Loucy (cell line): ENCODE results near the gene AGBL1.

Source experiments
- H2AFZ ChIP-seq: fragments of 200-600 bp; sonication (generic); 2 replicates; pipeline ENCODE4 v1.6.0; 2016; ENCODE audit warnings: antibody characterized with exemption, mild to moderate bottlenecking, low read length, moderate library complexity
- H3F3A ChIP-seq: fragments of 200-600 bp; 2 replicates; pipeline ENCODE4 v1.6.0; 2016; ENCODE audit warnings: antibody characterized with exemption, low read depth, mild to moderate bottlenecking
- H3K27me3 ChIP-seq: fragments of 200-600 bp; sonication (generic); 2 replicates; pipeline ENCODE4 v1.6.1; 2014; ENCODE audit warnings: low read length, mild to moderate bottlenecking; ENCODE audit not compliant: insufficient read depth, poor library complexity, severe bottlenecking
- H3K36me3 ChIP-seq: fragments of 200-600 bp; sonication (generic); 2 replicates; pipeline ENCODE4 v1.6.1; 2016; ENCODE audit warnings: low read length; ENCODE audit not compliant: insufficient read depth
- H3K4me1 ChIP-seq: fragments of 200-600 bp; sonication (generic); 2 replicates; pipeline ENCODE4 v1.5.1; 2014; ENCODE audit warnings: low read length, mild to moderate bottlenecking; ENCODE audit not compliant: insufficient read depth, poor library complexity, severe bottlenecking
- H3K4me2 ChIP-seq: fragments of 200-600 bp; sonication (generic); 2 replicates; pipeline ENCODE4 v1.6.0; 2014; ENCODE audit warnings: antibody characterized with exemption, low read length, low read depth, mild to moderate bottlenecking; ENCODE audit not compliant: poor library complexity, severe bottlenecking
- H3K4me3 ChIP-seq: fragments of 200-600 bp; sonication (generic); 2 replicates; pipeline ENCODE4 v1.5.1; 2014; ENCODE audit warnings: low read length, mild to moderate bottlenecking, mixed read lengths; ENCODE audit not compliant: poor library complexity, severe bottlenecking
- H3K79me2 ChIP-seq: fragments of 200-600 bp; sonication (generic); 2 replicates; pipeline ENCODE4 v1.6.1; 2014; ENCODE audit warnings: low read length; ENCODE audit not compliant: insufficient read depth
- H3K9ac ChIP-seq: fragments of 200-600 bp; sonication (generic); 2 replicates; pipeline ENCODE4 v1.6.0; 2014; ENCODE audit warnings: mild to moderate bottlenecking, low read depth, low read length, moderate library complexity; ENCODE audit not compliant: poor library complexity, severe bottlenecking
- H3K9me2 ChIP-seq: fragments of 200-600 bp; sonication (generic); replicated peaks from 2 replicates; pipeline ENCODE4 v1.6.1; 2016; ENCODE audit warnings: low read depth, low read length, mixed read lengths
- H3K9me3 ChIP-seq: fragments of 200-600 bp; sonication (generic); 2 replicates; pipeline ENCODE4 v1.6.1; 2014; ENCODE audit warnings: mild to moderate bottlenecking, antibody characterized with exemption, low read length, low read depth; ENCODE audit not compliant: insufficient read depth
- H4K20me1 ChIP-seq: fragments of 200-600 bp; sonication (generic); 2 replicates; pipeline ENCODE4 v1.6.0; 2014; ENCODE audit warnings: antibody characterized with exemption, low read length, mild to moderate bottlenecking; ENCODE audit not compliant: insufficient read depth, poor library complexity, severe bottlenecking
- EZH2phosphoT487 ChIP-seq: fragments of 200-600 bp; IDR thresholded peaks from 2 replicates; pipeline ENCODE4 v1.6.1; 2018; ENCODE audit warnings: antibody characterized with exemption, mild to moderate bottlenecking, moderate library complexity, borderline replicate concordance
- TF ChIP-seq, protein P1 (sequence below): fragments of 200-600 bp; sonication (generic); conservative IDR thresholded peaks from 2 replicates; pipeline ENCODE4 v1.5.1; 2014; ENCODE audit warnings: mild to moderate bottlenecking, antibody characterized with exemption, low read length

AGBL1 gene

DNA sequence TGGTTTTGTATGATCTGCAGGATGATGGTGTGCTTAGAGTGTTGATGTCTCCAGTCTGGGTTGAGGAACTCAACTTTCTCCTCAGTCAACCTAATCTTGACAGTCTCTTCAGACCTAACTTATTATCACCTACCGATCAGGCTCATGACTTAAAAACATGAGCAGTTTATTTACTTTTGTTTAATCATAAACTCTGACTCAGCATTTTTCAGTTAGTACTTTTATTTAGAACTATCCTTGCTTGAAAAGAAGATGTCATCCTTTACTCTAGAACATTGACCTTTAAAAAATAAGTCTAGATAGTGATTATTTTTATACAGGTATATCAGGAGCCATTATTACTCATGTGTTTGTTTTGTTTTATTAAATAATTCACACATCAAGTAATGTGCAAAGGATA, 414.8 kb downstream of the AGBL1 start:
- H3K9me2 ChIP-seq: no peaks in the 10 kb centered on the region
- H3K79me2 ChIP-seq: no peaks in the 10 kb centered on the region
- H3K9ac ChIP-seq: no peak overlapping the region
- H3K4me2 ChIP-seq: no peak overlapping the region
- H3K9me3 ChIP-seq: no peaks in the 10 kb centered on the region
- no peaks in the 10 kb centered on the region for H3K4me1 ChIP-seq
- no peak overlapping the region for H2AFZ ChIP-seq
- no peak for TF ChIP-seq EZH2phosphoT487
- TF ChIP-seq, protein P1, sequence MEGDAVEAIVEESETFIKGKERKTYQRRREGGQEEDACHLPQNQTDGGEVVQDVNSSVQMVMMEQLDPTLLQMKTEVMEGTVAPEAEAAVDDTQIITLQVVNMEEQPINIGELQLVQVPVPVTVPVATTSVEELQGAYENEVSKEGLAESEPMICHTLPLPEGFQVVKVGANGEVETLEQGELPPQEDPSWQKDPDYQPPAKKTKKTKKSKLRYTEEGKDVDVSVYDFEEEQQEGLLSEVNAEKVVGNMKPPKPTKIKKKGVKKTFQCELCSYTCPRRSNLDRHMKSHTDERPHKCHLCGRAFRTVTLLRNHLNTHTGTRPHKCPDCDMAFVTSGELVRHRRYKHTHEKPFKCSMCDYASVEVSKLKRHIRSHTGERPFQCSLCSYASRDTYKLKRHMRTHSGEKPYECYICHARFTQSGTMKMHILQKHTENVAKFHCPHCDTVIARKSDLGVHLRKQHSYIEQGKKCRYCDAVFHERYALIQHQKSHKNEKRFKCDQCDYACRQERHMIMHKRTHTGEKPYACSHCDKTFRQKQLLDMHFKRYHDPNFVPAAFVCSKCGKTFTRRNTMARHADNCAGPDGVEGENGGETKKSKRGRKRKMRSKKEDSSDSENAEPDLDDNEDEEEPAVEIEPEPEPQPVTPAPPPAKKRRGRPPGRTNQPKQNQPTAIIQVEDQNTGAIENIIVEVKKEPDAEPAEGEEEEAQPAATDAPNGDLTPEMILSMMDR: no peak
- no peaks in the 10 kb centered on the region for H3F3A ChIP-seq
- no peak overlapping the region for H3K4me3 ChIP-seq
- H3K27me3 ChIP-seq: no peaks in the 10 kb centered on the region
- H4K20me1 ChIP-seq: no peaks in the 10 kb centered on the region
- no peaks in the 10 kb centered on the region for H3K36me3 ChIP-seq

DNA sequence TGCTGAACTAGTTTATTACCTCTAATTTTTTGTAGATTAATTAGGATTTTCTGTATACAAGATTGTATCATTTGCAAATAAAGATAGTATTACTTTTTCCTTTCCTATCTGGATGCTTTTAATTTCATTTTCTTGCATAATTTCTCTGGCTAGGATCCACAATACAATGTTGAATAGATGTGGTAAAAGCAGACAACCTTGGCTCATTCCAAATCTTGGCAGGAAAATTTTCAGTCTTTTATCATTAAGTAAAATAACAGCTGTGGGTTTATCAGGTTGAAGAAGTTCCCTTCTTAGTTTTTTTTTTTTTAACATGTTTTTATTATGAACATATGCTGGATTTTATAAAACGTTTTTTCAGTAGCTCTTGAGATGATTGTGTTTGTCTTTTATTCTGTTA, 422.6 kb downstream of the AGBL1 start:
- H3K9ac ChIP-seq: no peak overlapping the region
- H3K4me2 ChIP-seq: no peak overlapping the region
- H3K4me3 ChIP-seq: no peak overlapping the region
- H3K79me2 ChIP-seq: no peaks in the 10 kb centered on the region
- H4K20me1 ChIP-seq: no peaks in the 10 kb centered on the region
- H2AFZ ChIP-seq: no peak overlapping the region
- H3K9me2 ChIP-seq: no peaks in the 10 kb centered on the region
- H3F3A ChIP-seq: no peaks in the 10 kb centered on the region
- no peaks in the 10 kb centered on the region; the same call in none of the 2 replicates for H3K9me3 ChIP-seq
- TF ChIP-seq EZH2phosphoT487: no peak
- TF ChIP-seq, protein P1: no peak
- H3K36me3 ChIP-seq: no peaks in the 10 kb centered on the region
- H3K4me1 ChIP-seq: no peaks in the 10 kb centered on the region
- no peaks in the 10 kb centered on the region for H3K27me3 ChIP-seq

GRCh38 chr15:86505951-86506350, 426.3 kb downstream of the AGBL1 start:
- TF ChIP-seq, protein P1: no peak
- TF ChIP-seq EZH2phosphoT487: no peak
- H2AFZ ChIP-seq: no peak overlapping the region

More at GRCh38 chr15:86505951-86506350, 426.3 kb downstream of the AGBL1 start:
- H3K9me2 ChIP-seq: no peaks in the 10 kb centered on the region
- no peaks in the 10 kb centered on the region for H3K79me2 ChIP-seq
- H3K4me1 ChIP-seq: no peaks in the 10 kb centered on the region
- H3K36me3 ChIP-seq: no peaks in the 10 kb centered on the region
- H3K9ac ChIP-seq: no peak overlapping the region
- H3F3A ChIP-seq: no peaks in the 10 kb centered on the region
- no peaks in the 10 kb centered on the region for H4K20me1 ChIP-seq
- no peaks in the 10 kb centered on the region; the same call in none of the 2 replicates for H3K9me3 ChIP-seq
- H3K27me3 ChIP-seq: no peaks in the 10 kb centered on the region
- no peak overlapping the region for H3K4me3 ChIP-seq
- no peak overlapping the region for H3K4me2 ChIP-seq
